Skeletal muscle tissue (tissue), 4 donors: Measurements from ENCODE around the gene ATAD3B. TPM values are rescaled to one million over a fixed set of nuclear protein-coding genes. Genes with fewer than 3 reads are reported as not detected.
"Not testable (repeated sequence)": the region's sequence is repeated elsewhere in the genome, so short reads cannot be mapped to it uniquely, and the experiment has no call there.

Experiments used
- H3K27ac ChIP-seq: one replicate; pipeline ENCODE4 v1.7.0; 2013; ENCODE audit warnings: mild to moderate bottlenecking, low read depth, low read length, inconsistent platforms
- H3K27me3 ChIP-seq, 3 donors: one replicate each; pipeline ENCODE4 v1.7.0; 2013; ENCODE audit warnings: low read length in 3 of 3; ENCODE audit not compliant: control insufficient read depth in 3 of 3, insufficient read depth in 3 of 3
- H3K36me3 ChIP-seq, 3 donors: one replicate each; pipeline ENCODE4 v1.7.0; 2013; ENCODE audit warnings: low read length in 3 of 3; ENCODE audit not compliant: control insufficient read depth in 3 of 3, insufficient read depth in 3 of 3
- H3K4me1 ChIP-seq, 3 donors: one replicate each; pipeline ENCODE4 v1.7.0; 2013; ENCODE audit warnings: low read length in 3 of 3, mild to moderate bottlenecking in 3 of 3; ENCODE audit not compliant: control insufficient read depth in 3 of 3, insufficient read depth in 3 of 3
- H3K4me3 ChIP-seq, 3 donors: one replicate each; pipeline ENCODE4 v1.7.0; 2013; ENCODE audit warnings: low read length in 3 of 3
- H3K9ac ChIP-seq, 3 donors: one replicate each; pipeline ENCODE4 v1.7.0; 2013; ENCODE audit warnings: low read length in 3 of 3, mild to moderate bottlenecking in 3 of 3, moderate library complexity in 2 of 3, low read depth in 1 of 3
- H3K9me3 ChIP-seq, 3 donors: one replicate each; pipeline ENCODE4 v1.7.0; 2013; ENCODE audit warnings: low read length in 3 of 3; ENCODE audit not compliant: control insufficient read depth in 3 of 3
- total RNA-seq: library from RNA; depleted of rRNA; stranded (reverse); fragments of >200 nt; gene quantifications from one replicate; pipeline ENCODE4 v1.2.3, GENCODE V29; 2014
- donor health status: Osteomylitis.

Gene ATAD3B
- total RNA-seq, 1 donor from 2014 or later: 16.7 TPM

- Histone ChIP-seq H3K9ac (no peak overlapping the region), H3K36me3 (peaks cover 18 to 22% (median 20%) of the 10 kb centered on the region in 3 donors), H3K27ac (no peak overlapping the region), H3K27me3 (no peaks in the 10 kb centered on the region), H3K4me3 (no peak overlapping the region), H3K9me3 (no peaks in the 10 kb centered on the region), H3K4me1 (no peaks in the 10 kb centered on the region)
Observed at GRCh38 chr1:1521331-1521730, 49.8 kb downstream of the ATAD3B start.

GRCh38 chr1:1522536-1522935 is 51.0 kb downstream of the ATAD3B start:
- H3K27me3 ChIP-seq, H3K4me3 ChIP-seq, H3K4me1 ChIP-seq, H3K9me3 ChIP-seq, H3K27ac ChIP-seq, H3K9ac ChIP-seq: not testable (repeated sequence)
- H3K36me3 ChIP-seq: peaks cover 19 to 22% (median 20%) of the 10 kb centered on the region in 3 donors

- not testable (repeated sequence) for H3K9me3 ChIP-seq, H3K4me3 ChIP-seq, H3K9ac ChIP-seq, H3K27me3 ChIP-seq, H3K4me1 ChIP-seq, H3K27ac ChIP-seq
- H3K36me3 ChIP-seq: peaks cover 14 to 19% (median 14%) of the 10 kb centered on the region in 3 donors
Observed at GRCh38 chr1:1523226-1523625, 51.7 kb downstream of the ATAD3B start.

GRCh38 chr1:1523651-1524050 is 52.1 kb downstream of the ATAD3B start:
- H3K36me3 ChIP-seq: peaks cover 12 to 17% (median 13%) of the 10 kb centered on the region in 3 donors
- H3K9ac ChIP-seq, H3K27me3 ChIP-seq, H3K4me3 ChIP-seq, H3K9me3 ChIP-seq, H3K4me1 ChIP-seq, H3K27ac ChIP-seq: not testable (repeated sequence)

- H3K27me3 ChIP-seq, H3K4me1 ChIP-seq, H3K9me3 ChIP-seq, H3K27ac ChIP-seq, H3K4me3 ChIP-seq, H3K9ac ChIP-seq: not testable (repeated sequence)
- peaks cover 16 to 23% (median 17%) of the 10 kb centered on the region in 3 donors for H3K36me3 ChIP-seq
Observed at GRCh38 chr1:1524750-1525383, 53.3 kb downstream of the ATAD3B start.

GRCh38 chr1:1526476-1526875 is 54.9 kb downstream of the ATAD3B start:
- H3K9ac ChIP-seq, H3K4me1 ChIP-seq, H3K4me3 ChIP-seq, H3K9me3 ChIP-seq, H3K27ac ChIP-seq, H3K27me3 ChIP-seq: not testable (repeated sequence)
- peaks cover 12 to 14% (median 12%) of the 10 kb centered on the region in 3 donors for H3K36me3 ChIP-seq

GRCh38 chr1:1527092-1527816 is 55.7 kb downstream of the ATAD3B start:
- Histone ChIP-seq H3K36me3 (peaks cover 11 to 13% (median 12%) of the 10 kb centered on the region in 3 donors), H3K27ac (no peak overlapping the region), H3K9ac (no peak overlapping the region), H3K27me3 (no peaks in the 10 kb centered on the region), H3K9me3 (no peaks in the 10 kb centered on the region), H3K4me1 (no peaks in the 10 kb centered on the region), H3K4me3 (no peak overlapping the region)

- Histone ChIP-seq H3K9me3 (no peaks in the 10 kb centered on the region), H3K36me3 (peaks cover 7 to 12% (median 8%) of the 10 kb centered on the region in 3 donors), H3K27me3 (no peaks in the 10 kb centered on the region), H3K4me1 (peaks cover 4 to 6% (median 6%) of the 10 kb centered on the region in 3 donors), H3K9ac (no peak overlapping the region), H3K27ac (no peak overlapping the region), H3K4me3 (no peak overlapping the region)
Observed at GRCh38 chr1:1528301-1529267, 57.0 kb downstream of the ATAD3B start.

GRCh38 chr1:1529321-1529720 is 57.8 kb downstream of the ATAD3B start:
- Histone ChIP-seq H3K27ac (no peak overlapping the region), H3K9ac (no peak overlapping the region), H3K36me3 (peaks cover 6 to 12% (median 7%) of the 10 kb centered on the region in 3 donors), H3K4me3 (no peak overlapping the region), H3K4me1 (peaks cover 4 to 11% (median 9%) of the 10 kb centered on the region in 3 donors), H3K27me3 (no peaks in the 10 kb centered on the region), H3K9me3 (no peaks in the 10 kb centered on the region)
